ENCODE results near the gene MICAL3.
"Not testable (repeated sequence)": the region's sequence is repeated elsewhere in the genome, so short reads cannot be mapped to it uniquely, and the experiment has no call there.

The MICAL3 gene

DNA sequence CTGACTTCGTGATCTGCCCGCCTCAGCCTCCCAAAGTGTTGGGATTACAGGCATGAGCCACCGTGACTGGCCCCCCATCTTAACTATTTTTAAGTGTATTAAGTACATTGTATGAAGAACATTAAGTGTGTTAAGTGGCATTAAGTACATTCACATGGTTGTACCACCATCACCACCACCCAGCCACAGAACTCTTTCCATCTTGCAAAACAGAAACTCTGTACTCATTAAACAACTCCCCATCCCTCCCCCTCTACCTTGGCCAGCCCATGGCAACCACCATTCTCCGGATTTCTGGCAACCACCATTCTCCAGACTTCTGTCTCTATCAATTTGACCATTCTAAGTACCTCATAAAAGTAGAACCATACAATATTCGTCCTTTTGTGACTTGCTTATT lies 35.6 kb upstream of the MICAL3 start:
- no peak for DNase-seq

DNA sequence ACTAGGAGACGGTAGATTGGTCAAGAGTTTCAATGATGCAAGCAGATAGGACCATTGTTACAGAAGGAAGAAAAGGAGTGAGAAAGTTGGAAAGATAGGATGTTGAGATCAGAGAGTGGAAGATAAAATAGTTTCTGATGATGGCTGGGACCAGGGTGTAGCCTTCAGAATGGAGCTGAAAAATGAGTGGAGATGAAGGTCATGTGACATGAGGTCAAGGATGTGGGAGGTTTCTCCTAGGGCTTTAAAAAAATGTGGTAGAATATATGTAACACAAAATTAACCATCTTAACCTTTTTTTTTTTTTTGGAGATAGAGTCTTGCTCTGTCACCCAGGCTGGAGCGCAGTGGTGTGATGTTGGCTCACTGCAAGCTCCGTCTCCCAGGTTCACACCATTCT lies 35.1 kb upstream of the MICAL3 start:
- DNase-seq, result no peak

DNA sequence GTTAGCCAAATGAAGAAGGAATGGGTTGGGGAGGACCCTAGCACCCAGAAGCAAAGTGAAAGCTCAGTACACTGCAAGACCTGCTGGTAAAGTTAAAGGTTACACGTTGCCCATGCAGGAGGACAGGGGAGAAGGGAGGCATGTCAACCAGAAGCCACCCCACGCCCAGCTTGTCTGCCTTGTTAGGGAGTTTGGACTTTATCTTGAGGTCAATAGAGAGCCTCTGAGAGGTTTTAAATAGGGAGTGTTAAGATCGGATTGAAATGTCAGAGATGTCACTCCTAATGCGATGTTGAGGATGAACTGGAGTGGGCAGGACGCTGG lies 34.7 kb upstream of the MICAL3 start:
- DNase-seq, result no peak

DNA sequence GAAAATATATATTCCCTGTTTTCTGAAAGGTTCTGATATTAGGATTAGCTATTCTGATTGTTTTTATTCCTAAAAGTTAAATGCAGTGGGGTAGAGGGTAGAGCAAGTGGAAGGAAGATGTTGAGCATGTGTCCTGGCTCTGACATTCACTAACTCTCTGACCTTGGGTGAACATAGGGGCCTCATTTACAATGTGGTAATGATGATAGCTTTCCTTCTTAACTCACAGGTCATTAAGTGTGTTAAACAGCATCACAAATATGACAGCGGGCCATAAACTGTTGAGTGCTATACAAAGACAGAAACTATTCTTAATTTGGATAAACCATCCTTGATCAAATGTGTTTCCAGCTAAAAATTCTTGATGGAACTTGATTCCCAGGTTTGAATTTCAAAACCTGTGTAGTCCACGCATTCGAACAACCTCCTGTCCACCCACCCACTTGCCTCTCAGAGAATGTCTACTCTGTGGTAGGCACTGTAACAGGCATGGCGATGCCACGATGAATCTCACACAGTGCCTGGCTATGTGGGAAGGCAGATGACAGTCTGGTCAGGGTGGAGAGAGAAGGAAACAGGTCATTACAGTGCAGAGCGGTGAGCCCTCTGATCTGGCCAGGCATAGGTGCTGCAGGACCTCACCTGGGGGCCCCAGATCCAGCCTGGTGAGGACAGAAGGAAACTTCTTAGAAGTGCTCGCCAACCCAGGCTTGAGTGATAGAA lies 34.2 kb upstream of the MICAL3 start:
- DNase-seq, result no peak

DNA sequence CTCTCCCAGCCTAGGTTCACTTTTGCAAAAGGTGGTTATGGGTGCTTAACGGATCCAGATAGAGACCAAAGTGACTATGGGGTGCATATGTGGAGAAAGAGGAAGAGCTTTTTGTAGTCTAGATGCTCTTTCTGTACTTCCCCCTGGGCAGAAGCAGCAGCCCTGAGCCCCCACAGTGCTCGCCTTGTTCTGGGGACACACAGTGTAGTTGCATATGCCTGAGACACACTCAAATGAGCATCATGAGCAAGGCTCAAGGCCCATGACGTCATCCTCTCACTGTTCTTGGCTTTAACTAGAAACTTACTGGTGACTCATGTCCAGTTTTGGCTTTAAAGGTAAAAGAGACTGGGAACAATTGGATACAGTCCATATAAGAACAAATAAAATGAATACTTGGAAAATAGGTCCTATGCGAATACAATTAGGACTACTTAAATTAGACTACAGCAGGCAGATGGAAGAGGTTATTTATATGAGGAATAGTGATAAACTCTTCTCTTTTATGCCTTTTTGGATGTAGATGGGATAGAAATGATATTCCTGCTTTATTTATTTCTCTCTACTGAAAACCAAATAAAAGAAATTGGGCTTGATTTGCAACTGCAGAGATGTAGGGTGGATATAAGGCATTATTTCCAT lies 33.3 kb upstream of the MICAL3 start:
- DNase-seq, result peak; percentile 43 to 59

DNA sequence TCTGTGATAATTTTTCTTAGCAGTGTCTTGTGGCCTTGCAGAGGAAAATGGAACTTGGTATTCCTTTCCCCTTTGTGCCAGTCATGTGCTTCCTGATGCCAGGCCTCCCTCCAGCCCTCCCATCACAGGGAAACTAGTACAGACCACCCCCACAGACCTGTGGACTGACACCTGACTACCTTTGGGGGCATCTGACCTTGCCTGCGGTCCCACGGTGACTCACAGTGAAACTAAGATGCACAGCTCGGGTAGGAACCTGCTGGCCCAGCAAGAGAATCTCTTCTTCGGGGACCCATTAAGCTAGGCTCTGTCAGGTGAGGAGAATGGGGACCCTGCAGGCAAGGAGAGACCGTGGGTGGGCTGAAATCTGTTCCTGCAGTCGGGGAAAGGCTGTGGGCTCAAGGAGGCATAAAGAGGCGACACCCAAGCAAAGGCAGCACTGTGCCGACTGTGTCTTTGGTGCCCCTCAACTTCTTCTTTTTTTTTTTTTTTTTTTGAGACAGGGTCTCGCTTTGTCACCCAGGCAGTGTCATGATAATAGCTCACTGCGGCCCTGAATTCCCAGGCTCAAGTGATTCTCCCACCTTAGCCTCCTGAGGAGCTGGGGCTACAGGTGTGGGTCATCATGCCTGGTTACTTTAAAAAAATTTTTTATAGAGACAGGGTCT lies 32.6 kb upstream of the MICAL3 start:
- DNase-seq, result no peak

DNA sequence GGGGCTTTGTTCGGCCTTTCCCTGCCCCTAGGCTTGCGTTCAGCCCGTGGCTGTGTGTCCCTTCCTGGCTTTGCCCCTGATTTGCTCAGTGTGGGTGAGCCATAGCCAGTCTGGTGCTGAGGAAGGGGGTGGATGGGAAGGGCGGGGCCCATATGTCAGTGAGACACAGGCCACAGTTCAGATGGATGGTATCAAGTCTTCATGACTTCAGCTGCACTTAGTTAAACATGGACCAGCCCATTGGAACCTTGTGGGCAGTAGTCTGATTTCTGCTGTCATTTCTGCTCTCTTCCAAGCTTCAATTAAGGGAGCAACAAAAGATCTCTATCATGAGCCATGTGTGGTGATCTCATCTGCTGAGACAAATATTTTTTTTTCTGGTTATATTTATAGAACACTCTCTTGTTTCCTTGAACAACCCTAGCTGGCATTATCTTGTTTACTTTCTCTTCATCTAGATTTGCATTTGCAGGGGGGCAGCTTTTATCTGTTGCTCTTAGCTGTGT lies 31.9 kb upstream of the MICAL3 start:
- DNase-seq, result no peak

DNA sequence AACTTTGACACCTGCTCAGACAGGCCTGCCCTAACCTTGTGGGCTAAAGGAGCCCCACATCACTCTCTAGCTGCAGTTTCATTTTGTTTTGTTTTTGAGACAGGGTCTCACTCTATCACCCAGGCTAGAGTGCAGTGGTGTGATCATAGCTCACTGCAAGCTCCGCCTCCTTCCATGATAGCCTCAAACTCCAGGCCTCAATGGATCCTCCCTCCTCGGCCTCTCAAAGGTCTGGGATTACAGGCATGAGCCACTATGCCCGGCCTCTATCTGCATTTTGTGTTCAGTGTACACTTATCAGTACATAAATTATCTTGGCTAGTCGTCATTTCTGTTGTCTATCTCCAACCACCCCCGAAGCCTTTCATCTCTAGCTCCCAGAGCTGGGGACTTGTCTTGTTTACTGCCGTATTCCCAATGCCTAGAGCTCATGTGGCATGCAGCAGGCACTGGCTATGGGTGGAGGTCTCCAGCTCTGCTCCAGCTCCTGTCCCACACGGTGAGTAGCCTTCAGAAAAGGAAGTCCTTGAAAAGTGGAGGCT lies 31.3 kb upstream of the MICAL3 start:
- DNase-seq, result no peak

DNA sequence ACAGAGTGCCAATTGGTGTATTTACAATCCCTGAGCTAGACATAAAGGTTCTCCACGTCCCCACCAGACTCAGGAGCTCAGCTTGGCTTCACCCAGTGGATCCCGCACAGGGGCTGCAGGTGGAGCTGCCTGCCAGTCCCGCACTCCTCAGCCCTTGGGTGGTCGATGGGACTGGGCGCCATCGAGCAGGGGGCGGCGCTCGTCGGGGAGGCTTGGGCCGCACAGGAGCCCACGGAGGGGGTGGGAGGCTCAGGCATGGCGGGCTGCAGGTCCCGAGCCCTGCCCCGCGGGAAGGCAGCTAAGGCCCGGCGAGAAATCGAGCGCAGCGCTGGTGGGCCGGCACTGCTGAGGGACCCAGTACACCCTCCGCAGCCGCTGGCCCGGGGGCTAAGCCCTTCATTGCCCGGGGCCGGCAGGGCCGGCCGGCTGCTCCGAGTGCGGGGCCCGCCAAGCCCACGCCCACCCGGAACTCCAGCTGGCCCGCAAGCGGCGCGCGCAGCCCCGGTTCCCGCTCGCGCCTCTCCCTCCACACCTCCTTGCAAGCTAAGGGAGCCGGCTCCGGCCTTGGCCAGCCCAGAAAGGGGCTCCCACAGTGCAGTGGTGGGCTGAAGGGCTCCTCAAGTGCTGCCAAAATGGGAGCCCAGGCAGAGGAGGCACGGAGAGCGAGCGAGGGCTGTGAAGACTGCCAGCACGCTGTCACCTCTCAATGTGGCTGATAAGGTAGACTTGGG lies 29.0 kb upstream of the MICAL3 start:
- not testable (repeated sequence) for DNase-seq

DNA sequence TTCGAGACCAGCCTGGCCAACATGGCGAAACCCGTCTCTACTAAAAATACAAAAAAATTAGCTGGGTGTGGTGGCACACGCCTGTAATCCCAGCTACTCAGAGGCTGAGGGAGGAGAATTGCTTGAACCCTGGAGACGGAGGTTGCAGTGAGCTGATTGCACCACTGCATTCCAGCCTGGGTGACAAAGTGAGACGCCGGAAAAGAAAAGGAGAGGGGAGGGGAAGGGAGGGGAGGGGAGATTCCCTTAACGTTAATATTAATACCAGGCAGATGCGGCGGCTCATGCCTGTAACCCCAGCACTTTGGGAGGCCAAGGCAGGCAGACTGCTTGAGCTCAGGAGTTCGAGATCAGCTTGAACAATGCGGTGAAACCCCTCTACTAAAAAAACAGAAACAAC lies 26.8 kb upstream of the MICAL3 start:
- DNase-seq, result not testable (repeated sequence)

DNA sequence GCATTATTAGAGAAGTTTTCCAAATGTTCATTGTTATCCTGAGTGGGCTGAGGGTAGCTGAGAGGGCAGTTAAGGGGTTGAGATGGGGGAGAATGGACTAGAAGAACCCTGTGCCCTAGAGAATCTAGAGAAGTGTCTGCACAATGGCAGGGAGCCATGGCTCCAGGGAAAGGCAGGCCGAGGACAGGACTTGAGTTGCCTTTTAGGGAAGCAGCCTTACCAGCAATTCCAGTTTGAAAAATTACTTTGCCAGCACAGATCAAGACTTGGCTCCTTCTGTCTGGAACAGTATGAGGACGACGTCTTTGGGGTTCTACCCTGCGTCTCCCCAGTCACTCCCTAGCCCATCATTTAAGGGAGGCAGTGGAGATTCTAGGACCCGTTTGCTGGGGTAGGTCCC lies 25.7 kb upstream of the MICAL3 start:
- DNase-seq, result no peak

DNA sequence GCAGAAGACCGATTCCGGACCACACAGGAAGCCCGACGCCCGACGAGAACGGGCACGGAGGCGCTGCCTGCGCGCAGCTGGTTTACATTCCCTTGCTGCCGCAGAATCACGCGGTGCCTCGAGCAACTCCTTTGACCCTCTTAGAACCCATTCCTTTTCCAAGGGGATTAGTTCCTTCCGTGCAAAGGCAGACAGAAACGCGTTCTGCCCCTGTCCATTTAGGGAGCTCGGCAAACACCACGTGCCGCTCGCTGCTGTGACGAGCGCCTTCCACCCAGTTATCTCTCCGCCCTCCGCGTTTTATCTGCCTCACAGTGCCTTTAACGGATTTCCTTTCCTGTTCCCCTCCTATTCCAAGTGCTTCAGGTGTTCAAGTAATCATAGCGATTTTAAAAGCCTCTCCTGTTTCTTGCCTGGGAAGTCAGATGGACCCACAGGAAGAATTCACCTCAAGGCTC lies 24.1 kb upstream of the MICAL3 start:
- no peak for DNase-seq

DNA sequence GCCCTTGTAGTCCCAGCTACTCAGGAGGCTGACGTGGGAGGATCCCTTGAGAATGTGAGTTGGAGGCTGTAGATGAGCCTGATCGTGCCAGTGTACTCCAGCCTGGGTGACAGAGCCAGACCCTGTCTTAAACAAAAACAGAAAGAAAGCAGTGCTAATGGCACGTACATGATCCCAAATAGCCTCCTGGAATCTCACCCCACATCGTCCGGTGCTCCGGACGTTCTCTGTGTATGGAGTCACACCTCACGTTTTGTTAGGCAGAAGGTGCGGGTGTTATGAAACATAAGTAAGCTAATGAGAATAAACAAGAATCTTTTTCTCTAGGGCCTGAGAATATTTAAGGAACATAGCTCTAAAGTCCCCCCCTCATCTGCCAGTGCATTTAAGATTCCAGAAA lies 23.7 kb upstream of the MICAL3 start:
- DNase-seq, result no peak

DNA sequence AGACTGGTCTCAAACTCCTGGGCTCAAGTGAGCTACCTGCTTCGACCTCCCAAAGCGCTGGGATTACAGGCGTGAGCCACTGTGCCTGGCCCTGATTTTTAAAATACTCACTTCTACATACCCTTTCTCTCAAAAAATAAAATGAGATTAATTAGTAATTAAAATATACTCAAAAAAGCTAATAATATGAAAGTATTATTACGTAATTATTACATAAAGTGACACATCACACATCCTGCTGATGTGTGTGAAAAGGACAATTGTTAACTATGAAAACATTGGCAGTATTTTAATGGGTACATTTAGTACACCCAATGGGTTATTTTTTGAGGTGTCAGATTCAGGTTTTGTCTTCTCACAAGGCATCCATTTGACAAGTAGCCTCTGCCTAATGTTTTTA lies 21.4 kb upstream of the MICAL3 start:
- DNase-seq, result no peak

DNA sequence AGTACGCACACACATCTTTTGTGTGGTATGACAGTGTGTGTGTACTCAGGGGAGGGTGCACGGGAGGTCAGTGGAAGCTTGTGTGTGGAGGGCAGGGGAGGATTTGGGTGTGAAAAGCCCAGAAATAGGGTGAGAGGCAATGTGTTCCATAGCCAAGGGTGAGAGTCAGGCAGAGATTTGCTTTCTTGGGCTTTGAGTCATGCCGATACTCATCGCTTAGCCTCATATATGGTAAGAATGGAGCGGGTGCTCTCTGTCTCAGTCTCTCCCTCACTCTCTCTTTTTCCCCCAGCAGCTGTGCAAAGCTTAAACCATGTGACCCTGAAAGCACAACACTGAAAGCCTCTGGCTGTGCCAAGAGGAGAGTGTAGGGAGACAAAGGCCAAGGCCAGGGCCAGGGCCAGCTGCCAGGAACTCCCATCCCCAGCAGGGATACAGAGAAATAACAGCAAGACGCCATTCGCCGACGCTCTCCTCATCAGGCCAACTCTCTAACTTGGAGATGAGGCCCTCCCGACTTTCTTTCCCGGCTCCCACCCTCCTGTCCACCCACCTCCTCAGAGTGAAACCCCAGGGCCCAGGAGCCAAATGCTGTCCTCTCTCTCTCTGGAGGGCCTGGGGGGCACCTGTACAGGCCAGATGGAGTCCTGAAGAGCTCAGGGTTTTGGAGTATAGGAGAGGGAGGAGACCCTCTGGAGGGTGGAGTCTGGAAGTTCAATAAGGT lies 20.3 kb upstream of the MICAL3 start:
- no peak for DNase-seq

DNA sequence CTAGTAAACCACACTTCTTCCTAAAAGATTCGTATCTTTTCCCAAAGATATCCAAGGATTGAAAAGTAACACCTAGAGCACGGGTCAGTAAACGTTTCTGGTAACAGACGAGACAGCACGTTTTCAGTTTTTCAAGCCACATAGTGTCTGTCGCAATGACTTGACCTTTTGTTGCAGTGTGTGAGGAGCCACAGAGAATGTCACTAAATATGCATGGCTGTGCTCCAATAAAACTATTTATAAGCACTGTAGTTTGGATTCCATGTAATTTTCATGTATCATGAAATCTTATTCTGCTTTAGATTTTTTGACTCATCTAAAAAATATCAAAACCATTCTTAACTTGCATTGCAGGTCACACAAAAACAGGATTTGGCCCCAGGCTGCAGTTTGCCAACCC lies 18.3 kb upstream of the MICAL3 start:
- no peak for DNase-seq

DNA sequence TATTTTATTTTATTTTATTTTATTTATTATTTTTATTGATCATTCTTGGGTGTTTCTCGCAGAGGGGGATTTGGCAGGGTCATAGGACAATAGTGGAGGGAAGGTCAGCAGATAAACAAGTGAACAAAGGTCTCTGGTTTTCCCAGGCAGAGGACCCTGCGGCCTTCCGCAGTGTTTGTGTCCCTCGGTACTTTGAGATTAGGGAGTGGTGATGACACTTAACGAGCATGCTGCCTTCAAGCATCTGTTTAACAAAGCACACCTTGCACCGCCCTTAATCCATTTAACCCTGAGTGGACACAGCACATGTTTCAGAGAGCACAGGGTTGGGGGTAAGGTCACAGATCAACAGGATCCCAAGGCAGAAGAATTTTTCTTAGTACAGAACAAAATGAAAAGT lies 16.5 kb upstream of the MICAL3 start:
- not testable (repeated sequence) for DNase-seq

DNA sequence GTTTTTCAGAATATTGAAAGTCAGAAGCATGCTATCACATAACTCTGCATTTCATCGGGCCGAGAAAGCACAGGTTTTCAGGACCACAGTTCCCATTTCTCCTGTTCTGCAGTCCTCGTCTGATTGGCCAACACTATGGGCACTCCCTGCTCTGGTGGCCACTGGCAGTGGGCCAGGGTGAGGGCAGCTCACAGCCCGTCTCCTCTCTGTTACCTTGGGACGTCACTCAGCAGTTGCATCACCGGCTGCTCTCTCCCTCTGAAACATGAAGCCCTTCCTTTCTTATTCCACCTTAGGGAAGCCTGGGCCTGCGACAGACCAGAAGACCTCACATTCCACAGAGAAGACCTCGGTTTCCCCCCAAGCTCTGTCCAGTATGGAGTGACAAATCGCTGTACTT lies 11.4 kb upstream of the MICAL3 start:
- DNase-seq, result no peak

DNA sequence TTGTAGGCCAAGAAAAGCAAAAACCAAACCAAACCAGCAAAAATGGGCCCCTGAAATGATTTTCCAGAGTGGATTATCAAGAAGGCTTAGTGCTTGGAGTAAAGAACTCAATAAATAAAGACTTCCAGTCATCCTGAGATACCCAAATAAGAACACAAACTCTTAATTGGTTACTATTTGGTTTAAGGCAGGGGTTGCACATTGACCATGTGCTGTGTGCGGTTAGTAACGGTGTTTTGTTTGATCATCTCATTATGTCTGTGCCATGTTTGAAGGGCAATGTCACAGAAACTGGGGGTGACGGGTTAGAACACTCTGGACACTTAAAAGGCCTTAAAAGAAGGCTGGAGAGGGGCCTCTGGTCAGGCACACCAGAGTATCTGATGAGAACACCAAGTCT lies 9.7 kb upstream of the MICAL3 start:
- DNase-seq, result no peak

DNA sequence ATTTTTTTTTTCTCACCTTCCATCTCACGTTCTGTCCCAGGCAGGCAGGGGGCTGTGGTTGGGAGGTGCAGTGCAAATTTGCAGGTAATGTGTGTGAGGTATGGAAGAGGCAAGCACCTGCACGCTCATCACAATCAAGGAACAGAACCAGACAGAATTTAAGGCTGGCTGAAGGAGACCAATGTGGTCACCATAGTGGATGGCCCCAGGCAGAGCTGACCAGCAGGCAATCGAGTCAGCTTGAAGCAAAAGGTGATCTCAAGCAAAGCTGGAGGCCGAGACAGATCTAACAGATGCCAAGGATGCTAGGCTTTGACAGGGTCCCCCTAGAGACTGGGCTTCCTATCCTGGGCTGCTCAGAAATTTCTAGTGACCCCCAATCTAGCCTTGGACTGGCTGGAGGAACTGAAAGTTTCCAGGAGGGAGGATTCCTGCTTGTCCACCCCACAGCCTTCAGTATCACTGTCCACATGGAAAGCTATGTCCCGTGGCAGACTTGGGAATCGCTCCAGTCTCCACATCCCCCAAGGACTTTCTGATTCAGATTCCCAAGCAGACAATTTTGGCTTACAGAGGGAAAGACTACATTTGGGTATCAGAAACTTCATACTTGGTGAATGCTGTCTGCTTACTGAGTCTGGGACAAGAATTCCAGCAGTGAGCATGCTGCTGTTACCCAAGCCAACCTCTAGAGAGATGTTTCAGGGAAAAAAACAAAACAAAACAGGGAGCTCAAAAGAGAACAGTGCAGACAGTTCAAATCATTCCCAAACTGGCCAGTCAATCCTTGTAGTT lies 9.0 kb upstream of the MICAL3 start:
- DNase-seq, result no peak

DNA sequence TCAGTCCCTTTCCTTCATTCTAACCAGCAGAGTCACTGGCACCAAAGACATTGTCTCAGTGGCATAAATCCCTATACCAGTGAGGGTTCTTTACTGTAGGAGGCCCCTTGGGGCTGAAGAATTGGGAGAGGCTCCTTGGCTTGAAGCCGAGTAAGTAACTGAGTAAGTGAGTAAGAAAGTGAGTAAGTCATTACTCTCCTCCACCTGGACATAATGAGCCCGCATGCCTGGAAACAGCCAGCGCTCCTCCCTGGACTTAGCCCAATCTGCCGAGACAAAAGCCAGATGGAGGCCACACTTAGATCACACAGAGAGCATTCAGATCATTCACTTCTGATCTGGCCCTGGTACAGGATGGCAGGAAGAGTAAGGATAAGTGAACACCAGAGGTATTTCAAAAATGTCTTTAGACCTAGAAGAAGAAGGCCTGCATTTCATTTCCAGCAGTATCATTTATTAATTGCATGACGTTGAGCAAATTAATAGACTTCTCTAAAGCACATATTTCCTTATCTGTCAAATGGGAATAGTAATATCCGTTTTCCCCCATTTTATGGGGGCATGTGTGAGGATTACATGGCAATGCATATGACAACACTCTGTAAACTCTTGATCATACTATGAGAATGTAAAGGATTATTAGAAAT lies 8.2 kb upstream of the MICAL3 start:
- no peak for DNase-seq
